Kidney tubule cell (primary cell): ENCODE results near the gene SAT1.
"Not testable (repeated sequence)": the region's sequence is repeated elsewhere in the genome, so short reads cannot be mapped to it uniquely, and the experiment has no call there.

Experiments used
- DNase-seq: peaks from one replicate; pipeline ENCODE4 v3.0.0-alpha.2; 2018; ENCODE audit warnings: low spot score

Gene SAT1

GRCh38 chrX:23782863-23783588 lies at the start of gene SAT1:
Gene SAT1 (plus strand): TSS chrX:23783173. CDS start chrX:23783352, 179 bp downstream.
- peak; percentile 95 for DNase-seq

GRCh38 chrX:23736030-23736429 lies 46.9 kb upstream of the SAT1 start:
- DNase-seq = no peak

- no peak for DNase-seq
Measured at GRCh38 chrX:23737413-23737812, 45.6 kb upstream of the SAT1 start.

- DNase-seq = peak; percentile 74
Measured at GRCh38 chrX:23742174-23742696, 40.7 kb upstream of the SAT1 start.

GRCh38 chrX:23742697-23743622 lies 40.0 kb upstream of the SAT1 start, which contains the start of gene ACOT9:
Gene ACOT9 (minus strand): TSS chrX:23743276. CDS start chrX:23743144, 132 bp downstream.
- DNase-seq = peak; percentile 99

- not testable (repeated sequence) for DNase-seq
Measured at GRCh38 chrX:23743623-23743971, 39.4 kb upstream of the SAT1 start.

- DNase-seq = no peak
Measured at GRCh38 chrX:23745786-23746185, 37.2 kb upstream of the SAT1 start.

- no peak for DNase-seq
Measured at GRCh38 chrX:23749129-23749528, 33.8 kb upstream of the SAT1 start.

- DNase-seq = peak; percentile 56
Measured at GRCh38 chrX:23749576-23749975, 33.4 kb upstream of the SAT1 start.

- peak; percentile 57 for DNase-seq
Measured at GRCh38 chrX:23752740-23753415, 30.1 kb upstream of the SAT1 start.

GRCh38 chrX:23754664-23755063 lies 28.3 kb upstream of the SAT1 start:
- no peak for DNase-seq

GRCh38 chrX:23756165-23756564 lies 26.8 kb upstream of the SAT1 start:
- peak; percentile 57 for DNase-seq

GRCh38 chrX:23759821-23760220 lies 23.2 kb upstream of the SAT1 start:
- no peak for DNase-seq

- peak; percentile 29 for DNase-seq
Measured at GRCh38 chrX:23764188-23764984, 18.6 kb upstream of the SAT1 start.

GRCh38 chrX:23765449-23765848 lies 17.5 kb upstream of the SAT1 start:
- peak; percentile 43 for DNase-seq

- DNase-seq = no peak
Measured at GRCh38 chrX:23765868-23766267, 17.1 kb upstream of the SAT1 start.

GRCh38 chrX:23766650-23767551 lies 16.1 kb upstream of the SAT1 start:
- DNase-seq = peak; percentile 37

- no peak for DNase-seq
Measured at GRCh38 chrX:23770142-23770541, 12.8 kb upstream of the SAT1 start.

GRCh38 chrX:23771086-23771485 lies 11.9 kb upstream of the SAT1 start:
- DNase-seq = not testable (repeated sequence)

- DNase-seq = no peak
Measured at GRCh38 chrX:23773601-23774175, 9.3 kb upstream of the SAT1 start.
